NCI-H2107 treated with DMSO at 0.1 percent for 48 hours (cell line): ENCODE data around the gene CNOT3.

Experiments used
- DNase-seq: peaks from one replicate; lab custom pipeline; 2025; ENCODE audit not compliant: unreplicated experiment; lab: John Stamatoyannopoulos, UW

The CNOT3 gene

DNA sequence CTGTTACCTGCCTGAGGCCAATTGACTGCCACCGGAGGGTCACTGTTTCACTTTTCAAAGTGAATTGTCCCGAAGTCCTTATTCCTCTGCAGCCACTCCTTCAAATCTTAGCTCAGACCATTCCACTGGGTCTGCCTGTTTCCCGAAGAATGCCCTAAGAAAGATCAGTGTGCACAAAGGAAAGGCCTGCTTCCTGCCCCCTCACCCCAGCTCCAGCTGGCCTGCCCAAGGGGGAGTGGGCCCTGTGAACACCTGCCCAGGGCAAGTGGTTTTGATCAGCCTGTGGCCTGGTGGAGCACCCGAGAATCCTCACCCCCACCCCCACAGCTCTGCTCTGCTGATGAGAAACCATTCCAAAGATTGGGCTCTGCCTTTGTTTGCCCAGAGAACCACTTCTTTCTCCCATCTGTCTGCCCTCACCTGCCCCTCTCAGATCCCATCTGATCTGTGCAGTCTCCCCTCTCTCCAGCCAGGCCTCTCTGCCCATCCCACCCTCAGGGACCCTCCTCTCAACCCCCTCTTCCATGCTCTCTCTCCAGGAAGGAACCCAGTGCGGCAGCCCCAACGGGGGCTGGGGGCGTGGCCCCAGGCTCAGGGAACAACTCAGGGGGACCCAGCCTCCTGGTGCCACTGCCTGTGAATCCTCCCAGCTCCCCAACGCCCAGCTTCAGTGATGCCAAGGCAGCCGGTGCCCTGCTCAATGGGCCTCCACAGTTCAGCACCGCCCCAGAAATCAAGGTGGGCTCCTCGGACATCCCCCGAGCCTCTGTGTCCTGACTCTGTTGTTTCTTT is 11.7 kb downstream of the CNOT3 start:
- DNase-seq, result no peak

DNA sequence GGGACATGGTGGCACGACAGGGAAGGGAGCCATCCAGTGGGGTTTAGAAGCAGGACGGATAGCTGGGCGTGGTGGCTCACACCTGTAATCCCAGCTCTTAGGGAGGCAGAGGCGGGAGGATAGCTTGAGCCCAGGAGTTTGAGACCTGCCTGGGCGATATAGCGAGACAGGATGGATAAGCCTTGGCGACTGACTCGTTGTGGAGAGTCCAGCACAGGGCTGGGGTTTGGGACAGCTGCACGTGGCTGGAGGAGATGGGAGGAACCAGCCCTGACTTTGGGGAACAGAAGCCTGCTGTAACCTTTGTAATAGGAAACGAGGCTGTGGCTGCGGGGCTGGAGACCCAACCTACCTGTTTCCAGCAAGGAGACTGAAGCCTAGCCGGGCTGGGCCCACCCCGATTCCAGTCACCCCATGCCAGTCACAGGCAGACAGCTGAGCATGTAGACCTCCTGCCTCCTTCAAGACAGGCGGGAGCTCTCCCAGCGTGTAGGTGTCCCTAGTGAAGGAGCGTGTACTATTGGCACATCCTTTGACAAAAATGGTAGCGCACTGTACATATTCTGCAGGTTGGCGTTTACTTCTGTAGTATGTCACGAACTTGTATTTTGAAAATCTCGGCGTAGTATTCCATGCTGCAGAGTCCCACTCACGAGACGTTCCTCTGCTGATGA is 13.9 kb downstream of the CNOT3 start:
- DNase-seq, result no peak

DNA sequence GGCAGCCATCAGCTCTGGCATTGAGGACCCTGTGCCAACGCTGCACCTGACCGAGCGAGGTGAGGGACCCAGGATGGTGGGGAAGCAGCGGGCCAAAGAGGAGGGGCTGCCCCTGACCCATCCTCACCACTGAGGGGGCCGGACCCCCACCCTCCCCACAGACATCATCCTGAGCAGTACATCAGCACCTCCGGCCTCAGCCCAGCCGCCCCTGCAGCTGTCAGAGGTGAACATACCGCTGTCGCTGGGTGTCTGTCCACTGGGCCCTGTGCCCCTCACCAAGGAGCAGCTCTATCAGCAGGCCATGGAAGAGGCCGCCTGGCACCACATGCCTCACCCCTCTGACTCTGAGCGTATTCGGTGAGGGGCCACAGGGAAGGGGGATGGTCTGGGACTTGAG is 14.7 kb downstream of the CNOT3 start:
- no peak for DNase-seq

DNA sequence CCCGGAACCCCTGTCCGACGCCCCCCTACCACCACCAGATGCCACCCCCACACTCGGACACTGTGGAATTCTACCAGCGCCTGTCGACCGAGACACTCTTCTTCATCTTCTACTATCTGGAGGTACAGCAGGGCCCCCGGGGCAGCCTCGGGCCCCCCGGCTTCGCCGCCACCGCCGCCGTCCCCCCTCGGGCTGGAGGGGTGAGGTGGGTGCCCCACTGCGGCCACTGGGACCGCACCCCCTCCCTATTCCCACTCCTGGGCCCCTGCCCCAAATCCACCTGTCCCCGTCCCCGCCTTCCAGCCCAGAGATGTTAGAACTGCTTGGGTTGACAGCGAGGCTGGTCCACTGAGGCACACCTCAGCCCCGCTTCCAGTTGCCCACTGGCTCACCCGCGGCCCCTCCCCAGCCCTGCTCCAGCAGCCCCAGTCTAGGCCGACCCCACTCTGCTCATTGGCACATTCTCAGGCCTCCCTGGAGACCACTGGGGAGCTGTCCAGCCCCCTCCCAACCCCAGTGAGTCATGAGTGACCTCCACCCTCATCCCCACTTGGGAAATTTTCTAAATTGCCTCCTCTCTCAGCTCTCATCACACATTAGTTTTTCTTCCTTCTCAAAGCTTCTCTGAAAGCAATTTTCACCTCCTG is 15.4 kb downstream of the CNOT3 start:
- no peak for DNase-seq

DNA sequence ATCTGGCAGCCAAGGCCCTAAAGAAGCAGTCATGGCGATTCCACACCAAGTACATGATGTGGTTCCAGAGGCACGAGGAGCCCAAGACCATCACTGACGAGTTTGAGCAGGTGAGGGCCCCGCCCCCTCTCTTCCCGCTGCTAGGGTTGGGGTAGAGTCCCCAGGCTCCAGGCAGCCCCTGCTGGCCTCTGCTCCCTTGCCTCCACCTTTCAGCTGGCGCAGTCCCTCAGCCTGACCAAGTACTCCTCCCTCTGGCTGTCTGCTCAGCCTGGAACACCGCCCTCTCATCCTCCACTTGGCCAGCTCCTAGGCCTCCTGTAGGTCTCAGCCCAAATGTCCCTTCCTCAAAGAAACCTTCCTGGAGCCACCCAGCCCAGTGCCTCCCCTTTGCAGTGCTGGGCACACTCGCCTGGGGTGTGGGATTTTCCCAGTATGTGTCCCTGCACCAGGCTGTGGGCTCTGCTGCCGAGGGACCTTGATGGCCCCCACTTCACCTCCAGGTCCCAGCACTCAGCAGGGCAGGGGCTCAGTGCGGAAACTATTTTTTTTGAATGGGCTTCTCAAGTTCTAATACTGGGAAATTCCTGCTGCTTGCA is 16.3 kb downstream of the CNOT3 start:
- DNase-seq, result no peak

DNA sequence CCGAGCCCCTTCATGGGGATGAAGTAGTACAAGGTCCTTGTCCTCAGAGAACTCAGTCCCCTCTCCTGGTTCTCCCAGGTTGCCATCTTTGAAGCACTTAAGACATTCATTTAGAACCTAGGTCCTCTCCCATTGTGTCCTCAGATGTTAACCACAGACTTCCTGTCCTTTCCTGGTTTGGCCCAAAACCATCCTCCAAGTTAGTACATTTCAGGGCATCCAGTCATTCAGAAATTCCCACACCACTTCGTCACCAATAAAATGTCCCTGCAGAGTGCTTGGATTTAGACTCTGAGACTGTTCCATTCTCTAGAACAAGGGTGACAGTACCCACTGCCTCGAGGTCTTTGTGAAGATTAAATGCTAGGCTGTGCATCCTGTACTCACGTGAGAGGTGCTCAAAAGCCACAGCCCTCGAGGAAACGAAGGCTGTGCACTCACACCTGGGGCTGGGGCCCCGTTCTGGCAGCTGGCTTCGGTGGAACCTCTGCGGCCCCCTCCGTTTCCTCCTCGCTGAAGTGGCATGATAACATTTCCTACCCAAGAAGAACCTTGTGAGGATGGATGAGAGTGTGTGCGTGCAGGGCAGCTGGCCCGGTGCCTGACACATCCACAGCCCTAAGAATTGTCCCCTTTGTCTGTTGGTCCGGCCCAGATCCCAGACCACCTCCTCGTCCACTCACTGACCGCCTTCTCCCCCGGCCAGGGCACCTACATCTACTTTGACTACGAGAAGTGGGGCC is 17.2 kb downstream of the CNOT3 start:
- DNase-seq, result no peak

DNA sequence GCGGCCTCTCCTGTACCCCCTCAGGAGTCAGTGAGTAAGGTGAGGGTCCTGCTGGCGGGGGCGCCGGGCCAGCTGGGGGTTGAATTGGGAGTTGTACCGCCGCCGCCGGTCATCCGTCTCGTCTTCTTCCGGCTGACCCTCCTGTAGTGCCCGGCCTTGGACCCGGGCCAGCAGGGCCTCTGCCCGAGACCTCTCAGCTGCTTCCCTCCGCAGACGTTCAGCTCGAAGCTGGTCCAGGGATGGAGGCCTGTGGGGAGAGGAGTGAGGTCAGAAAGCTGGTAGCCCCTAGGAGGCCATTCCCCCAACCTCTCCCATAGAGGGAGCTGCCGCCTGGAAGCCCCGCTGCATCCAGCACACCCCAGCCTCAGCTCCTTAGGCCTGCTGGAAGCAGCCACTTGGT is 18.1 kb downstream of the CNOT3 start:
- DNase-seq, result no peak

DNA sequence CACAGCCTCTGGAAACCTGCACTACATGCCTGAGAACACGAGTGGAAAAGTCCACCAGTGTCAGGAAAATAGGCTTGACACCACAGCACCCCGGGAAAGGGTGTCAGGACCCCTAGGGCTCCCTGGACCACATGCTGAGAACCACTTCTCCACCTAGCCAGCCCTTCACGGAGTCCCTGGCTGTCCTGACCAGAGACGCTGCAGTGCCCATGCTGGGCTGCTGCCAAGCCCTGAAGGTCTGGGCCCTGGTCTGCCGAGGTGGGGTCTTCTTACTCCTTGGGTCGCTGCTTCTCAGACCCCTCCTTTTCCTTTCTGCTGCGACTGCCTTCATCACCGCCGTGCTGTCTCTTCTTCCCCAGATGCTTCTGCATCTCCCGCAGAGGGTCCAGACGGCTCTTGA is 18.9 kb downstream of the CNOT3 start:
- no peak for DNase-seq

DNA sequence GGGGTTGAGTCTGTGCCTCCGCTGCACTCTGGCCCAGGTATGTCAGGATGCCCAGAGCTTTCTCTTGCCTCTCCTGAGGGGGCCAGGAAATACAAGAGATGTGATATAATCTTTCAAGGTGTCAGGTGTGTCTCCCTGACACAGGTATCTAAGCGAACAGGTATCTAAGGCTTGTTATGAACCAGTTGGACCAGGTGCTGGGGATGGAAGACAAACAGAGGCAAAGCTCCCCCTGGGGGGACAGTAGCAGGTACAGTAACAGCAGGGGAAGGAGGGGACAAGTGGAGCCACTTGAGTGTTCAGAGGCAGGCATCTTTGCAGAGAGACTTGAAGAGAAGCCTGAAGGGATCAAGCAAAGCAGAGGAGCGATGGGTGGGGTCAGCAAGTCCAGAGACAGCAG is 19.4 kb downstream of the CNOT3 start:
- DNase-seq, result no peak

DNA sequence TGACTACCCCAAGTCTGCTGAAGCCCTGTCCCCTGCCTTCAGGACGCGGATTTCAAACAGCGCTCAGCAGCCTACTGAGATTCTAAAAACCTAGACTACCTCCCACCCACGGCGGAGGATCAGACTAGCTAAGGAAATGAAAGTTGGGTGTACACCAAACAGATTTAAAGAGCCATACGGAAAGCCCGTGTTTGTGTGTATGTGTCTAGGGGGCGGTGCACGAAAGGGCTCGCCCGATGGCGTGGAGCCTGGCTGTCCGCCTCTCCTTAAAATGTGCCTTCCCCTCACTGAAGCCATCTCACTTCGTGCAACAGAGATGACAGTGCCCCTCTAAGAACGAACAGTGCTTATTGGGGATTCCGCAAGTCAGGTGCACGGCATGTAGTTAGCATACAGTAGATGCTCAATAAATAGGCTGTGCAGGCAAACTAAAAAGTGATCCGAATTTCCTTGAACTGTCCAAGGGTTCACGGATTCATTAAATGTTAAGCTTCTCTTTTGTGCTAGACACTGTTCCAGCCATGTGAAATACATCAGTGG is 21.3 kb downstream of the CNOT3 start:
- DNase-seq, result no peak

DNA sequence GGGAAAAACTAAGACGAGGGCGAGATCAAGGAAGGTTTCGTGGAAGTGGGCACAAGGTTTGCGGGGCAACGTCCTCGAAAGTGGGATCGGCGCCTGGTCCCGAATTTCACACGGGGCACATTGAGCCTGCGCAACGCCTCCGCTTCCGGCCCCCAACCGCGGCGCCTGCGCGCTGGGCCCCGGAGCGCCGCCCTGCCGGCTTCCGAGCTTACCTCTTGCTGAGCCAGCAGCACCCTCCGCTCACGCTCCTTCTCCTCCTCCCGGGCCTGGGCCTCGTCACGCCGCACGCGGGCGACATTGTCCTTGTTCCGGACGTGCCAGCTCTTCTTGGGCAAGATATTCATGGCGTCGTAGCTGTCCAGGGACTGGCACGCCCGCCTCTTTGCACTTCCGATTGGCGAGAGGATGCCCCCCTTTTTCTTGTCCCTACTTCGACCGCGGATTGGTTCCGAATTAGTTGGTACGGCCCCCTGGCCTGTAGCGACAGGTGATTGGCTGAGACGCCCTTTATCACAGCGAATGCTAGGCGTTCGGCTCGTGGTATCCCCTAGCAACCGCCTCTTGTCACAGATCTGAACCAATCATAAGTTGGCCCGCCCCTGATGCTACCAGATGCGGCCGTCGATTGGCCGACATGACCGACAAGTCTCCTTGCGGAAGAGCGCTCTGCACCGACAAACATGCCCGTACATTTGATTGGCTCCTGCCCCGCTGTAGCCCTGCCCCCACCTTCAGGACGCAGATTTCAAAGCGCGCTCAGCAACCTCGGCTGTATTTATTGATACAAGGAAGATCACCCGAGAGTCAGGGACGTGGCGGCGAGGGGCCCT is 22.0 kb downstream of the CNOT3 start, which contains the start of gene LENG1:
LENG1 (minus strand) TSS at position 370 of the 830 bp plus-strand sequence; CDS start at position 344, 26 bp downstream.
- peak; percentile 98 for DNase-seq

DNA sequence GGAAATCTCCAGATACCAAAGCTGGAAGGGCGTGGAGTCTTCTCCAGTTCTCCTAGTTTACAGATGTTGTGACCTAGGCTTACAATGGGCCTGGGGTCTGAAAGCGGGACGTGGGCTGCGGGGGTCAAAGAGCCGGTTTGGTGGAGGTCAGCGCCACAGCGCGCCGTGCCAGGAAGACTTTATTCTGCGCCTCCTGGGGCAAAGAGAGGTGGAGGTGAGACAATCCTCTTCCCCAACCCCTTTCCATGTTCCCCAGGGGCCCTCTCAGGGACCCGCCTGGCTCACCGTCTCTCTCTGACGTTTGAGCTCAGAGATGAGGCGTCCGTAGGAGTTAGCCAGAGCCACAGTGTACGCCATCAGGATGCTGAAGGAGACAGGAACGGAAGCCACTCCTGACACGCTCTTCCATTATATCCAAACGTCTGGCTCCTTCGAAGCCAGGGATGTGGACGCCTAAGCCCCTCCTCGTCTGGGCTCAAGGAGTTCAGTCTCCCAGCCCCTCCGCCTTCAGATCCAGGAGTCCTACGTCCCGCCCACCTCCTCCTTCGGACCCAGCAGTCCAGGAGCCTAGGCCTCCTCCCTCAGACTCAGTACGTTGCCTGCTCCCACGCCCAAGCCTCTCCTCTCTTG is 22.7 kb downstream of the CNOT3 start:
- no peak for DNase-seq

DNA sequence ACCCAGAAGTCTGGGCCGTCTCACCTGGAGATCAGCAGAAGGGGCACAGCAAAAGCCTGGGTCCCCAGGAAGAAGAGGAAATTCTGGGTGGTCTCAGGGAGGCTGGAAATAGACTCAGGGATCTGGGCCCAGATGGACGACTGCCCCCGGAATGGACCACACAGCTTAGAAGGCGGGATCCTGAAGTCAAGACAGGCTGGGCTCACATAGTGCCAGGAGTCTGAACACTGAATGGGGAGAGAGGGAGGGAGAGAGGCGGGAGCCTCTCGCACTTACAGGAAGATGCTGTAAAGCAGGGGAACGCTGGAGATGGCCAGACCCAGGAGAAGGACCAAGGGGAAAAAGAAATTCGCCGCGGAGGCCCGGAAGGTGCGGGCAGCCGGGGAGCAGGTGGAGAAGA is 23.3 kb downstream of the CNOT3 start:
- peak; percentile 18 for DNase-seq

DNA sequence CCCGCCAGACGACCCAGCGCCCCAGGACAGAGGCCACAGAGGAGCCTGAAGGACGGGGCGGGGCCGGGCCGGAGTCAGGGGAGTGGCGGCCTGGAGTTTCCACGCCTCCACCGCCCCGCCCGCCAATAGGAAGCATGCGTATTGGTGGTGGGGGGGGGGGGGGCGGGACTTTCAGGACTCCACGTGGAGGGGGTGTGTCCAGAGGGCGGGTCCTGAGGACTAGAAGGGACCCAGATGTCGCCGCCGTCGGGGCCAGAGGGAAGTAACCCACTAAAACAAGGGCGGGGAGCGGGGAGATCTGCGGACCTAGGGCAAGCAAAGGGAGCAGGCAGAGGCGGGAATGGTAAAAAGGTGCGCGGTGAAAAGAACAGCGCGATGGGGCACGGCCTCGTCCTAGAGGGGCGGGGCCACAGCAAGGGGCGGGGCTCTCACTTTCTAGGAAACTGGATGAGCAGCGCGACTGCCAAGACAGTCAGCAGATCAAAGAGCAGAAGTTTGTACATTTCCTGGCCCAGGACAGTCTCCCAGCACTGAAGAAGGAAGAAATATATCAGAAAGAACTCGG is 24.8 kb downstream of the CNOT3 start:
- no peak for DNase-seq

DNA sequence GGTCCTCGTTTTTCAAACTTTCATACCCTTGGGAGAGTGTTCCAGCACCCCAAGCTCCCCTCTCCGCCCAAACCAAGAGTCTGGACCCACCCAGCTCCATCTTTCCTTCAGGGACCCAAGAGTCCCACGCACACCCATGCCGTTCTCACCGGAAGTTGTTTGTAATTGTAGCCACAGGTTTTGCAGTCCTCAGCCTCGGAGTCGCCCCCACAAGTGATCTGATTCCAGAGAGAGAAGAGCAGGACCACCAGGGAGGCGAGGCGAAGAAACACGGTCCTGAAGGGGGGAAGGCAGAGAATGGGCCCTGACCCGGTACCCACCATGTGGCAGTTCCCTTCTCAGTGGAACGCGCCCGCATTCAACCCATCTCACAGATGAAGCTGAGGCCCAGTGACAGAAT is 25.3 kb downstream of the CNOT3 start:
- no peak for DNase-seq

DNA sequence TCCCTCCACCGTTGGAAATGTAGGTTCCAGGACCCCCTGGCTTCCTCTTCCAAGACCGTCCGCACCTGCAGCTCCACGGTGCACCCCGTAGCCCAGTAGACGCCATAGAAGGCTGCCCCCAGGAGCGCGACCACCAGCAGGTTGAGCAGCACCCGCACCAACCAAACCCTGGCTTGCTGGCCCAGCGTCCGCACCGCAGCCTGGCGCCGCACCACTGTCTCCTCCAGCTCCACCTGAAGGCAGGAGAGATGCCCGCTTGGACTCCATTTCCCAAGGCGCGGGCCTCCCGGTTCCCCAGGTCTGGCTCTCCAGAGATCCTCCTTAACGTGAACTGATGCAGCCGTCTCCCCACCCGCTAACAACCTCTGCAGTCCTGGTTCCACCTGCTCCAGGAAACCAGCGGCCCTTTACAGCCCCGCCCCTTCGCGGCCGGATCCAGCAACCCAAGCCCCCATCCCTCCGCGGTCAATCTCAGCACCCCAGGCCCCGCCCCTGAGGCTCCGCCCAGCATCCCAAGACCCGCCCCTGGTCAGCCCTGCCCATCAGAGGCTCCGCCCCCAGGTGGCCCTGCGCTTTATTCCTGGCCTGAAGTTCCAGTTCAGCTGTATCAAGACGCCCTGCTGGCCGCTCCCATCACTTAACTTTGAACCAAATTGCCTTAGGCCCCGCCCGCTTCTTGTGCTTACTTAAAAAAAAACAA is 27.0 kb downstream of the CNOT3 start:
- no peak for DNase-seq

DNA sequence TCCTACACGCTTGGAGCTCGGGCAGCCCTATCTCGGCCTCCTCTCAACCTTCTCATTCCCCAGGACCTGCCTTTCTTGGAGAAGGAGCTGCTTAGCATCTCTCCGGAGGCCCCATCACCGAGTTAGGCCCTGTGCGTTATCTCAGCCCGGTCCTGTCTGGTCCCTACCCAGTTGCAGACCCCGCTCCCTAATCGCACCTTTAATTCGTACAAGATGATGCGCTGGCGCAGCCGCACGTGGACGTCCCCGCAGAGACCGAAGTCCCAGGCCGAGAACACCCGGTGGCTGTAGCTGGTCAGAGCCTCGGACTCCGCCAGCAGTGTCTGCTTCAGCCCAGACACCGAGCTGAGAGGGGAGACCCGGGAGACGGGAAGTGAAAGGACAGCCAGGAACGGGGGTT is 27.7 kb downstream of the CNOT3 start:
- no peak for DNase-seq

DNA sequence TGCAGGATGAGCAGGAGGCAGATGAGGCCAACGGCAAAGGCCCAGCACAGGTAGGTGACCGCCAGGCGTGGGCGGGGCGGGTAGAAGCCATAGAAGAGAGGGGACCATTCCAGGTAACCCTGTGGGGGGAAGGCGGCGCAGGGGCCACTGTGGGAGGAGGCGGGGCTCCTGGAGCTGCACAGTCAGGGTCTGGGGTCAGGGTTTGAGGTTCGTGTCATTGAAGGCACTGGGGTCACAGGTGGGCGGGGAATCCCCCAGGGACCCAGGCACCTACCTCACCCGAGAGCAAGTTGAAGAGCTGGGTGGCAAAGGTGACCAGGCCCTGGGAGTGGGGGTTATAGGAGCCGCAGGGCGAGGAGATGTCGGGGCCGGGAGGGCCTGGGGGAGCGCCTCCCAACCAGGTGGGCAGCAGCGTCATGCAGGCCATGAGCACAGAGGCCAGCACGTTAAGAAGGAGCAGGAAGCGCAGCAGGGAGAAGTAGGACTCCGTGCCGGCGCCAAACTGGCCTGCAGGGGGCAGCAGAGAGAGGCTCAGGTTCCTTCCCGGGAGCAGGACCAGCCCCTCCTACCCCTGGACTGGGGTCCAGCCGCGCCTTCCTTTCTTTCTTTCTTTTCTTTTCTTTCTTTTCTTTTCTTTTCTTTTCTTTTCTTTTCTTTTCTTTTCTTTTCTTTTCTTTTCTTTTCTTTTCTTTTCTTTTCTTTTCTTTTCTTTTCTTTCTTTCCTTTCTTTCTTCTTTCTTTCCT is 30.8 kb downstream of the CNOT3 start:
- peak; percentile 61 for DNase-seq
